Ishikawa (cell line): Measurements from ENCODE around the gene TBX15.

Experiments used
- CEBPB ChIP-seq: IDR thresholded peaks from 2 replicates; pipeline ENCODE4 v1.6.1; 2012
- CREB1 ChIP-seq: IDR thresholded peaks from 2 replicates; pipeline ENCODE4 v1.6.1; 2012; ENCODE audit warnings: low read depth
- EGR1 ChIP-seq: IDR thresholded peaks from 2 replicates; pipeline ENCODE4 v1.6.1; 2012
- EP300 ChIP-seq: IDR thresholded peaks from 2 replicates; pipeline ENCODE4 v1.6.1; 2012; ENCODE audit warnings: borderline replicate concordance
- FOXM1 ChIP-seq: IDR thresholded peaks from 2 replicates; pipeline ENCODE4 v1.6.1; 2012; ENCODE audit warnings: low read depth, borderline replicate concordance
- MAX ChIP-seq: IDR thresholded peaks from 2 replicates; pipeline ENCODE4 v1.6.1; 2012
- NFIC ChIP-seq: IDR thresholded peaks from 2 replicates; pipeline ENCODE4 v1.6.1; 2012
- RAD21 ChIP-seq: IDR thresholded peaks from 2 replicates; pipeline ENCODE4 v1.6.1; 2012; ENCODE audit warnings: low read depth
- REST ChIP-seq: IDR thresholded peaks from 2 replicates; pipeline ENCODE4 v1.6.1; 2012; ENCODE audit warnings: low read depth, mild to moderate bottlenecking
- TAF1 ChIP-seq: IDR thresholded peaks from 2 replicates; pipeline ENCODE4 v1.6.1; 2012; ENCODE audit warnings: low read depth, mild to moderate bottlenecking
- TCF12 ChIP-seq: IDR thresholded peaks from 2 replicates; pipeline ENCODE4 v1.6.1; 2012; ENCODE audit warnings: low read depth
- TEAD4 ChIP-seq: IDR thresholded peaks from 2 replicates; pipeline ENCODE4 v1.6.1; 2012
- YY1 ChIP-seq: IDR thresholded peaks from 2 replicates; pipeline ENCODE4 v1.6.1; 2012; ENCODE audit warnings: low read depth
- ZBTB7A ChIP-seq: IDR thresholded peaks from 2 replicates; pipeline ENCODE4 v1.6.1; 2012; ENCODE audit warnings: low read depth
- TF ChIP-seq, protein P1 (sequence below): IDR thresholded peaks from 2 replicates; pipeline ENCODE4 v1.6.1; 2012

The TBX15 gene

DNA sequence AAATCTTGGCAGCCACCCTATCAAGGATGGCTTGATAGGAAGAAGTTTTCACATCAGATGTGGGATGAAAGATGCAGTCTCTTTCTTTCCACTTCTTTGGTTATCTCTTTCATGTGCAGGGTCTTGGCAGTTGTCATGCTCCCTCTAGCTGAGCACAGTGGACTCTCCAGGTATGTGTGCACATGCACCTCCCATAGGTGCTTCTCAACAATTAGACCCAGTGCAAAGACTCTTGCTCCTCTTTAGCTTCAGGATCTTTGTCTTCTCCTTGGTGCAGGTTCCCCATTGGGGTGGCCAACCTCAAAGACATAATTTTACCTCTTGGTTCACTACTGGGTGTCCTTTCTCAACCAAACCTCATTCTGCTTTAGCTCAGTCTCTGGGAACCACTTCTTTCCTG, 80.7 kb downstream of the TBX15 start:
- TF ChIP-seq REST: no peak
- no peak for TF ChIP-seq TEAD4
- TF ChIP-seq, protein P1, sequence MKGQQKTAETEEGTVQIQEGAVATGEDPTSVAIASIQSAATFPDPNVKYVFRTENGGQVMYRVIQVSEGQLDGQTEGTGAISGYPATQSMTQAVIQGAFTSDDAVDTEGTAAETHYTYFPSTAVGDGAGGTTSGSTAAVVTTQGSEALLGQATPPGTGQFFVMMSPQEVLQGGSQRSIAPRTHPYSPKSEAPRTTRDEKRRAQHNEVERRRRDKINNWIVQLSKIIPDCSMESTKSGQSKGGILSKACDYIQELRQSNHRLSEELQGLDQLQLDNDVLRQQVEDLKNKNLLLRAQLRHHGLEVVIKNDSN: no peak
- no peak for TF ChIP-seq FOXM1
- no peak for TF ChIP-seq CREB1
- no peak for TF ChIP-seq TCF12
- TF ChIP-seq NFIC: no peak
- TF ChIP-seq EP300: no peak
- TF ChIP-seq ZBTB7A: no peak
- TF ChIP-seq EGR1: no peak
- no peak for TF ChIP-seq CEBPB
- TF ChIP-seq TAF1: no peak
- no peak for TF ChIP-seq MAX
- TF ChIP-seq YY1: no peak
- TF ChIP-seq RAD21: no peak

GRCh38 chr1:118905671-118906070, 82.5 kb downstream of the TBX15 start:
- TF ChIP-seq YY1 (no peak), NFIC (no peak), REST (no peak), TCF12 (no peak), MAX (no peak), FOXM1 (no peak), CEBPB (no peak), RAD21 (no peak), ZBTB7A (no peak)

DNA sequence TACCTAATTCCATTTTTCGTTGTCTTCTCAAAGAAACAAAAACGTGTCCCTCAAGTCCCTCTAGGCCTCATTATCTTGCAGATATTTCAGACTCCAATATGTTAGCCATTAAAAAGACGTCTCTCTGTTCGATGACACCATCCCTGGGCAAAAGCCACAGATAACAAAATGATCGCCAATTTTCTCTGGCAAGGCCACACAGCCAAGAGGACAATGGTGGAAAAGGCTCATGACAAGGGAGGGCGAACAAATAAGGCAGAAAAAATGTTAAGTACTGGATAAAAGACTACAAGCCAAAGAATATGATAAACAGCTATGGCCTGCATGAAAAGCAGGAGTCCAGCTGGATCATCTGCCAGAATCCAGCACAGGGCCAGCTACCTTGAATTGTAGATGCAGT, 82.9 kb downstream of the TBX15 start:
- no peak for TF ChIP-seq ZBTB7A
- no peak for TF ChIP-seq MAX
- TF ChIP-seq CREB1: no peak
- no peak for TF ChIP-seq TAF1
- no peak for TF ChIP-seq EP300
- no peak for TF ChIP-seq EGR1
- no peak for TF ChIP-seq FOXM1
- TF ChIP-seq CEBPB: no peak
- TF ChIP-seq TEAD4: no peak
- no peak for TF ChIP-seq TCF12
- TF ChIP-seq NFIC: no peak
- TF ChIP-seq REST: no peak
- TF ChIP-seq, protein P1: no peak
- no peak for TF ChIP-seq YY1
- TF ChIP-seq RAD21: no peak

DNA sequence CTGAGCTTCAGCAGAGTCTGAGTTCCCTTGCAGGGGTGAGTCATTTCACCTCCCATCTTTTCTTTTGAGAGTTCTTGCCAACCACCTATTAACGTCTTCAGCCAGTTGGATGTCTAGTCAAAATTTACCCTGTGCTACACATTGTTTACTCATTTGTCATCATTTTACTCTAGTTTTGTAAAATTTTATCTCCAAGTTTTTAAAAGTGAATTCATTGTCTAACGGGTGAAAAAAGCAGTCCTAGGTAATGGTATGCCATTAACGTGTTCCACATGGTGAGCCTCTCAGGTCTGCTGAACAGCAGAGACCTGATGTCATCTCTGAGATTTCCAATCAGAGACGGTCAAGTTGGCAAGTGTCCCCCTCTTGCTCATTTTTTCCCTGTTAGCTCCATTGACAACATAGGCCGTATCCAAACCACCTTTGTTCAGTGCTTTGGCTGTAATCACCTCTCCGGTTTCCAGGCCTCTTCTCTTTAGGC, 85.4 kb downstream of the TBX15 start:
- TF ChIP-seq FOXM1: no peak
- TF ChIP-seq, protein P1: no peak
- TF ChIP-seq TCF12: no peak
- no peak for TF ChIP-seq NFIC
- TF ChIP-seq EP300: no peak
- no peak for TF ChIP-seq MAX
- no peak for TF ChIP-seq CEBPB
- TF ChIP-seq EGR1: no peak
- no peak for TF ChIP-seq RAD21
- TF ChIP-seq TAF1: no peak
- TF ChIP-seq CREB1: no peak
- no peak for TF ChIP-seq ZBTB7A
- TF ChIP-seq REST: no peak
- no peak for TF ChIP-seq TEAD4
- TF ChIP-seq YY1: no peak
